ENCODE data around the gene HPN.

HPN gene

DNA sequence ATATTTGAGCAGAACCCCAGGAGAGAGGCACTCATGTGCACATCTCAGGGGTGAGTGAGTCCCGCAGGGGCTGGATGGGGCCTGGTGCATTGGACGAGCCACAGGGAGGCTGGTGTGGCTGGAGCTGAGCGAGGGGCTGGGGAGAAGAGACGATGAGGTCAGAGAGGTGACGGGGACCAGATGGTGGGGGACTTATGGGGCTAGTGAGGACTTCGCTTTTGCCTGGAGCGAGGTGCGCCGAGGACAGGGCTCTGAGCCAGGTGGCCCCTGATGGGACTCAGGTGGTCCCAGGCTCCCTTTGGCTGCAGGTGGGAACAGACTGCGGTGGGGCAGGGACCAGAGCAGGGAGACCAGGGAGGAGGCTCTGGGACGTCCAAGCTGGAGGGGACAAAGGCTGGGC, 67.2 kb downstream of the HPN start:
- DNase-seq = no peak

DNA sequence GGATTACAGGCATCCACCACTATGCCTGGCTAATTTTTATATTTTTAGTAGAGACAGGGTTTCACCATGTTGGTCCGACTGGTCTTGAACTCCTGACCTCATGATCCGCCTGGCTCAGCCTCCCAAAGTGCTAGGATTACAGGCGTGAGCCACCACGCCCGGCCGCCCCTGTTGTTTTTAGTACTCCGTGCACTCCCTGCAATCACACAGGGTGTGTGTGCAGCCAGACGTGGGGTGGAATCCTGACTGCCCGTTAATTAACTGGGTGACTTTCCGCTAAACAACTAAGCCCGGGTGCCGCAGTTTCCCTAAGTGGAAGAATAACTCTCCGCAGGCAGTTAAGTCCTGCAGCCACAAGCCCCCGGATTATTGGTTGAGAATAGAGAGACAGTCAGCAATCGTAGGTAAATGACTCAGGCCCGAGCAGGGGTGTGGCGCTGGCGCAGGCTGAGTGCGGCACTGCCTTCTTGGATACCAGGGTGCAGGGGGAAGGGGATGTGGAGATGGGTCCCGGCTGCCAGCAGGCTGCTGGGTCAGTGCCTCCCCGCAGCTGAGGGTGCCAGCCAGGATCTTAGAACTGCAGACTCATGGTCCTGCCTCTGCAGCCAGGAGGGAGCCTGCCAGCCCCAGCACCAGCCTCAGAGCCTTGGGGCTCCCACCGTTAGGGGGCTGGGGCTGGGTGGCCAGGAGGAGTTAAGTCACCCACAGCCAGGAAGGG, 68.0 kb downstream of the HPN start:
- DNase-seq = no peak

GRCh38 chr19:35110974-35111373, 69.5 kb downstream of the HPN start:
- no peak for DNase-seq

- DNase-seq = no peak
Measured at GRCh38 chr19:35112995-35113688, 71.6 kb downstream of the HPN start.

- DNase-seq = no peak
Measured at GRCh38 chr19:35114353-35115176, 73.0 kb downstream of the HPN start.

DNA sequence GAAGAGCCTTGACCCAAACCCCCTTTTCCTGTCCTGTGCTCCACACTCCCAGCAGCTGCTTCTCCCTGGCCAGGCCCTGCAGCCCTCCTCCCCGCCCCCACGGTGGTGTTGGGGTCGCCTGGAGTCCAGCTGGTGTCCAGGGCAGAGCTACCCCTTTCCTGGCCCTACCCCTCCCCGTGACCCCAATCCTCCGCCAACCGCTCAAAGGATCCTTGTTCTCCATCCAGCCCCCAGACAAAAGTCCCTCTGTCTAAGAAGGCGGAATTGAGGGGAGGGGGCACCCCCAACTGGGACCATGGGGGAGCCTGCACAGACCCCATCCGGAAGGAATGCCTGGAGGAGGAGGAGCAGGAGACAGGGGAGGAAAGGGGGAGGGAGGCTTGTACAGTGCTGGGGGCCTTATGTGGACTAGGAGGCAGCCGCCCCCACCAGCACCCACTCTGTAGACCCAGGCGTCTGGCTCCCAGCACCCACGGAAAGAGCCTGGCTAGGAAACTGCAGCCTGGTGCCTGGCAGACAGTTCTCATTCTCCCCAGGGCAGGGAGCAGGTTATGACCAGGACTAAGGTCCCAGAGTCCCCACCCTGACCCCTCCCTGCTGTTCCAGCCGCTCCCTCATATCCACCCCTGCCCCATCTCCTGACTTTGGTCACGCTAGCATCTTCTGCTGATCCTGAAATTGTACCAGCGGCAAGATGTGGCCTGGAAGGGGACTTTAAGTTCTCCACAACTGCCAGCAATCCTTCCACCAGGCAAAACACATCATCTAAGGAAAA, 73.8 kb downstream of the HPN start, which contains the start of gene FXYD3:
FXYD3 (plus strand) TSS at position 647 of the 775 bp plus-strand sequence. CDS start 3,554 bp downstream, outside the sequence.
- no peak for DNase-seq

All from NCI-H774 (cell line).